Cardiac muscle cell (in vitro differentiated cells and primary cell): ENCODE measurements around the gene C1S. TPM values are rescaled to one million over a fixed set of nuclear protein-coding genes. Genes with fewer than 3 reads are reported as not detected.
A peak's percentile ranks its signal among the peaks of the same experiment; 100 is the strongest.

Experiments used
- DNase-seq, 2 donors: peaks; one replicate each; pipeline versions ENCODE4 v3.0.0 to v3.0.0-alpha.2; 2010 to 2017; ENCODE audit warnings: low read depth in 1 of 2, low spot score in 1 of 2
- H3K27ac ChIP-seq: fragments of 200-600 bp; sonication (generic); 2 replicates; pipeline ENCODE4 v1.5.1; 2016
- H3K27me3 ChIP-seq: fragments of 200-600 bp; sonication (generic); 2 replicates; pipeline ENCODE4 v1.6.0; 2016; ENCODE audit warnings: control low read depth
- H3K36me3 ChIP-seq: fragments of 200-600 bp; sonication (generic); 2 replicates; pipeline ENCODE4 v1.5.1; 2016; ENCODE audit warnings: control low read depth
- H3K4me1 ChIP-seq: fragments of 200-600 bp; sonication (generic); 2 replicates; pipeline ENCODE4 v1.8.1; 2017; ENCODE audit warnings: low read depth, mild to moderate bottlenecking, mixed run types
- H3K4me3 ChIP-seq: fragments of 200-600 bp; sonication (generic); 2 replicates; pipeline ENCODE4 v1.5.1; 2016; ENCODE audit warnings: mild to moderate bottlenecking
- H3K9me3 ChIP-seq: fragments of 200-600 bp; sonication (generic); 2 replicates; pipeline ENCODE4 v1.5.1; 2017; ENCODE audit warnings: low read depth, mild to moderate bottlenecking, control low read depth
- polyA plus RNA-seq: library from polyadenylated mRNA; unstranded; fragments of >200 nt; fragmentation: Nextera tagmentation; extraction: Ambion mirVana; gene quantifications from 2 replicates; pipeline ENCODE4 v1.2.1, GENCODE V29; 2016
- total RNA-seq: library from RNA; depleted of rRNA; stranded (reverse); fragments of >200 nt; gene quantifications from 2 replicates; pipeline ENCODE4 v1.2.3, GENCODE V29; 2016
- TF ChIP-seq, protein P1 (sequence below): IDR thresholded peaks from 2 replicates; pipeline ENCODE4 v1.5.1; 2012; ENCODE audit warnings: low read depth, mild to moderate bottlenecking, low read length

Gene C1S
- total and polyA plus RNA-seq, 2 experiments from 2014 or later, result 5.0 to 7.3 TPM

DNA sequence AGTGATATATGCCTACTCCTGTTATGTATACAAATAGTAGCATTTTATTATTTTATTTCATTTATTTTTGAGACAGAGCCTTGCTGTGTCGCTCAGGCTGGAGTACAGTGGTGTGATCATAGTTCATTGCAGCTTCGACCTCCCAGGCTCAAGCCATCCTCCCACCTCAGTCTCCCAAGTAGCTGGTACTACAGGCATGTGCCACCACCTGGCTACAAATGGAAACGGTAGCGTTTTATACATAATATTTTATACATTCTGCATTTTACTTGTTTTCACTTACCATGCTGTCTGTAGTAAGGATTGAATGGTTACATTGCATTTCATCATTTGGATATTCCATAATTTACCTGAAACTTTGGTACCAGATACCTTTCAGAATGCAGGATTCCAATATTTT lies 17.6 kb downstream of the C1S start:
- peaks cover 9% of the 10 kb centered on the region for H3K27me3 ChIP-seq
- H3K4me3 ChIP-seq, result no peak overlapping the region
- H3K36me3 ChIP-seq, result no peaks in the 10 kb centered on the region
- no peak overlapping the region for H3K27ac ChIP-seq
- no peak for DNase-seq
- H3K4me1 ChIP-seq, result no peaks in the 10 kb centered on the region
- no peaks in the 10 kb centered on the region for H3K9me3 ChIP-seq
- TF ChIP-seq, protein P1, sequence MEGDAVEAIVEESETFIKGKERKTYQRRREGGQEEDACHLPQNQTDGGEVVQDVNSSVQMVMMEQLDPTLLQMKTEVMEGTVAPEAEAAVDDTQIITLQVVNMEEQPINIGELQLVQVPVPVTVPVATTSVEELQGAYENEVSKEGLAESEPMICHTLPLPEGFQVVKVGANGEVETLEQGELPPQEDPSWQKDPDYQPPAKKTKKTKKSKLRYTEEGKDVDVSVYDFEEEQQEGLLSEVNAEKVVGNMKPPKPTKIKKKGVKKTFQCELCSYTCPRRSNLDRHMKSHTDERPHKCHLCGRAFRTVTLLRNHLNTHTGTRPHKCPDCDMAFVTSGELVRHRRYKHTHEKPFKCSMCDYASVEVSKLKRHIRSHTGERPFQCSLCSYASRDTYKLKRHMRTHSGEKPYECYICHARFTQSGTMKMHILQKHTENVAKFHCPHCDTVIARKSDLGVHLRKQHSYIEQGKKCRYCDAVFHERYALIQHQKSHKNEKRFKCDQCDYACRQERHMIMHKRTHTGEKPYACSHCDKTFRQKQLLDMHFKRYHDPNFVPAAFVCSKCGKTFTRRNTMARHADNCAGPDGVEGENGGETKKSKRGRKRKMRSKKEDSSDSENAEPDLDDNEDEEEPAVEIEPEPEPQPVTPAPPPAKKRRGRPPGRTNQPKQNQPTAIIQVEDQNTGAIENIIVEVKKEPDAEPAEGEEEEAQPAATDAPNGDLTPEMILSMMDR, result no peak

- Histone ChIP-seq H3K4me3 (no peak overlapping the region), H3K4me1 (no peaks in the 10 kb centered on the region), H3K36me3 (no peaks in the 10 kb centered on the region), H3K27ac (no peak overlapping the region), H3K27me3 (no peaks in the 10 kb centered on the region), H3K9me3 (no peaks in the 10 kb centered on the region)
- peak in 1 of 2 donors; percentile 65 for DNase-seq
- TF ChIP-seq, protein P1, result no peak
Measured at GRCh38 chr12:7079826-7080125, 19.3 kb downstream of the C1S start.

- Histone ChIP-seq H3K4me3 (no peak overlapping the region), H3K27me3 (no peaks in the 10 kb centered on the region), H3K27ac (no peak overlapping the region), H3K36me3 (no peaks in the 10 kb centered on the region), H3K9me3 (no peaks in the 10 kb centered on the region), H3K4me1 (no peaks in the 10 kb centered on the region)
- TF ChIP-seq, protein P1, result no peak
- no peak for DNase-seq
Measured at GRCh38 chr12:7081037-7081436, 20.5 kb downstream of the C1S start.

DNA sequence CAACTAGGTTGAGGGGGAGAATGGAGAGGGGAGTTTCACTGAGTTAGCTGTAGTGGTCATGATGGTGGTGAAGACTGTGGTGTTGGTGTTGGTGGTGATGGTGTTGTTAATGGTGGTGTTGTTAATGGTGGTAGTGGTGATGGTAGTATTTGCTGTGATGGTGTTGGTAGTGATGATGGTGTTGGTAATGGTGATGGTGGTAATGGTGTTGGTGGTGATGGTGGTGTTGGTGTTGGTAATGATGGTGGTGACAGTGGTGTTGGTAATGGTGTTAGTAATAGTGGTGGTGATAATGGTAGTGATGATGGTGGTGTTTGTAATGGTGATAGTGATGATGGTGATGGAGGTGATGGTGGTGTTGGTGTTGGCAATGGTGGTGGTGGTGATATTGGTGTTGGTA lies 22.6 kb downstream of the C1S start:
- no peak for DNase-seq
- H3K4me1 ChIP-seq, result no peaks in the 10 kb centered on the region
- no peaks in the 10 kb centered on the region for H3K9me3 ChIP-seq
- H3K27ac ChIP-seq, result no peak overlapping the region
- TF ChIP-seq, protein P1, result no peak
- H3K36me3 ChIP-seq, result no peaks in the 10 kb centered on the region
- H3K4me3 ChIP-seq, result no peak overlapping the region
- H3K27me3 ChIP-seq, result no peaks in the 10 kb centered on the region

GRCh38 chr12:7089196-7089871 lies 28.8 kb downstream of the C1S start:
- Histone ChIP-seq H3K27me3 (no peaks in the 10 kb centered on the region), H3K4me3 (no peak overlapping the region), H3K27ac (no peak overlapping the region), H3K36me3 (no peaks in the 10 kb centered on the region), H3K4me1 (peaks cover 4% of the 10 kb centered on the region), H3K9me3 (no peaks in the 10 kb centered on the region)
- TF ChIP-seq, protein P1, result no peak
- DNase-seq, result no peak
